Effector memory CD8-positive, alpha-beta T cell (primary cell): Measurements from ENCODE around the gene TUNAR.
"Not testable (repeated sequence)": the region's sequence is repeated elsewhere in the genome, so short reads cannot be mapped to it uniquely, and the experiment has no call there.

Experiments used
- ATAC-seq: fragments of 150-1000 bp; cut with Tn5 transposase; replicated peaks from 2 replicates; pipeline ENCODE4 v1.10.0; 2021; ENCODE audit warnings: mild to moderate bottlenecking, moderate library complexity
- DNase-seq, 3 experiments: peaks; one replicate each; pipeline ENCODE4 v3.0.0; 2021
- H3K27ac Mint-ChIP-seq, 2 donors: one replicate each; pipeline ENCODE4 v1.8.0; 2022; ENCODE audit warnings: mild to moderate bottlenecking in 2 of 2, mixed read lengths in 2 of 2, moderate library complexity in 2 of 2
- H3K27me3 Mint-ChIP-seq, 2 donors: one replicate each; pipeline ENCODE4 v1.8.0; 2022; ENCODE audit warnings: mixed read lengths in 2 of 2
- H3K36me3 Mint-ChIP-seq: one replicate; pipeline ENCODE4 v1.8.0; 2022; ENCODE audit warnings: mild to moderate bottlenecking, moderate library complexity, mixed read lengths; ENCODE audit not compliant: insufficient read depth
- H3K4me1 Mint-ChIP-seq, 2 donors: one replicate each; pipeline ENCODE4 v1.8.0; 2022; ENCODE audit warnings: low read depth in 2 of 2, mixed read lengths in 2 of 2
- H3K4me3 Mint-ChIP-seq, 2 donors: one replicate each; pipeline ENCODE4 v1.8.0; 2022; ENCODE audit warnings: mild to moderate bottlenecking in 2 of 2, mixed read lengths in 2 of 2, moderate library complexity in 2 of 2
- H3K9me3 Mint-ChIP-seq, 2 donors: one replicate each; pipeline ENCODE4 v1.8.0; 2022; ENCODE audit warnings: mixed read lengths in 2 of 2

The TUNAR gene

DNA sequence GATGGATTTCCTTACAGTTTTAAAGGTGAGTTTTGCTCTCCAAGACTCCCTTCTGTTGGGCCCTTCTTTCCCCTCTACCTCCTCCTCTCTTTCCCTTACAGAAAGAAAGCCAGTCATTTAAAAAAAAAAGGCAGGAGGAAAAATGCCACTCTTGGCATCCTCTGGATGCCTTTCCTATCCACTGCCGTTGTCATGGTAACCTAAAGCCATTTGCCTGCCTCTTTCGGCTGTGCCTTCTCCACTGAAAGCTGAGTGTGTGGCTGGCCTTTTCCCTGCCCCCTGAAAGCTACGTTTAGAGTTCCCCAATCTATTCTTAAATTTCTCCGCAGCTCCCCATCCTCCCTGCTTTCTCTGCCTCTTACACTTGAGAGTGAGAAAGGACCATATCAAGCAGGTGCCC, 67.1 kb downstream of the TUNAR start:
- DNase-seq (no peak), ATAC-seq (no peak)
- Mint-ChIP-seq H3K4me3 (no peak overlapping the region), H3K36me3 (no peaks in the 10 kb centered on the region), H3K27me3 (peaks cover 29 to 30% of the 10 kb centered on the region in 2 donors), H3K4me1 (no peaks in the 10 kb centered on the region), H3K27ac (no peak overlapping the region), H3K9me3 (peaks cover 0 to 12% of the 10 kb centered on the region in 2 donors)

DNA sequence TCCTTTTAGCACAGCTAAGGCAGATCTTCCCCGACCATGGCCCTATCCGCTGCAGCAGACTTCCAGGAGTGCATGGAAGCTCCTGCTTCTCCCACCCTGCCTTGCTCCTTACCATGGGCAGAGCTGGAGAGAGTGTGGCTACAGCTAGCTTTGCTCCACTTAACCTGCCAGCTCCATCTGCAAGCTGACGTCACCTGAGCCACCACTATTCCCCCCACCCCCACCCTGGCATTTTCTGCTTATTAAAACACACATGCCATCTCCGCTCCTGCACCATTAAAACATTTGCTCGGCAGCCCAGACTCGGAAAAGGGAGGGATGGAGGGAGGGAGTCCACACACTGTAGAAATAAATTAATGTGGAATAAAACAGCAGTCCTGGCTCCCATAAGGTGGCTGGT, 67.8 kb downstream of the TUNAR start:
- no peak for ATAC-seq
- H3K9me3 Mint-ChIP-seq, result peaks cover 0 to 12% of the 10 kb centered on the region in 2 donors
- no peaks in the 10 kb centered on the region for H3K4me1 Mint-ChIP-seq
- no peak overlapping the region for H3K27ac Mint-ChIP-seq
- no peak overlapping the region for H3K4me3 Mint-ChIP-seq
- H3K27me3 Mint-ChIP-seq, result peaks cover 24 to 29% of the 10 kb centered on the region in 2 donors
- no peaks in the 10 kb centered on the region for H3K36me3 Mint-ChIP-seq
- no peak for DNase-seq

DNA sequence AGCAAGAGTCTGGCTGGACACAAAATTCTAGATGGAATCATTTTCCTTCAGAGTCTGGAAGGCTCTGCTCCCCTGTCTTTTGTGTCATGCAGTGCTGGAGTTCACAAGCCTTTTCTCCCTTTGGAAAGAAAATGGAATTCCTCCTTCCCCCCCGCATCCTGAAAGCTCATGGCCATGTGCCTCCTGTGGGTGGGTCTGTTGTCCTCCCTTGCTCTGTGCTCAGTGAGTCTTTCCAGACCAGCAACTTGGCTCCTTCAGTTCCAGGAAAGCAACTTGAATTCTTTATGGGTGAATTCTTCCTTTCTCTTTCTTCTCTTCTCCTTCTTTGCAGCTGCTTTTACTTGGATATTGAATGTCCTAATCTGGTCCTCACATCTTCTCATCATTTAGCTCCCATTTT, 70.2 kb downstream of the TUNAR start:
- Mint-ChIP-seq H3K27ac (no peak overlapping the region), H3K9me3 (no peaks in the 10 kb centered on the region), H3K4me3 (no peak overlapping the region), H3K4me1 (no peaks in the 10 kb centered on the region), H3K36me3 (no peaks in the 10 kb centered on the region), H3K27me3 (peaks cover 27 to 33% of the 10 kb centered on the region in 2 donors)
- DNase-seq (no peak), ATAC-seq (no peak)

GRCh38 chr14:95948558-95948981, 71.9 kb downstream of the TUNAR start:
- no peak for ATAC-seq
- no peaks in the 10 kb centered on the region for H3K36me3 Mint-ChIP-seq
- H3K4me3 Mint-ChIP-seq, result no peak overlapping the region
- DNase-seq, result no peak
- H3K9me3 Mint-ChIP-seq, result no peaks in the 10 kb centered on the region
- H3K4me1 Mint-ChIP-seq, result no peaks in the 10 kb centered on the region
- peaks cover 44 to 47% of the 10 kb centered on the region in 2 donors for H3K27me3 Mint-ChIP-seq
- no peak overlapping the region for H3K27ac Mint-ChIP-seq

GRCh38 chr14:95951359-95951758, 74.7 kb downstream of the TUNAR start:
- no peaks in the 10 kb centered on the region for H3K36me3 Mint-ChIP-seq
- no peaks in the 10 kb centered on the region for H3K4me1 Mint-ChIP-seq
- ATAC-seq (no peak), DNase-seq (no peak)
- no peaks in the 10 kb centered on the region for H3K9me3 Mint-ChIP-seq
- no peak overlapping the region for H3K4me3 Mint-ChIP-seq
- H3K27ac Mint-ChIP-seq, result no peak overlapping the region
- H3K27me3 Mint-ChIP-seq, result peaks cover 35 to 39% of the 10 kb centered on the region in 2 donors

GRCh38 chr14:95953111-95953724, 76.6 kb downstream of the TUNAR start:
- H3K9me3 Mint-ChIP-seq, result no peaks in the 10 kb centered on the region
- no peaks in the 10 kb centered on the region for H3K36me3 Mint-ChIP-seq
- H3K4me1 Mint-ChIP-seq, result no peaks in the 10 kb centered on the region
- no peak overlapping the region for H3K4me3 Mint-ChIP-seq
- H3K27me3 Mint-ChIP-seq, result peaks cover 32 to 51% of the 10 kb centered on the region in 2 donors
- ATAC-seq, result no peak
- DNase-seq, result no peak
- no peak overlapping the region for H3K27ac Mint-ChIP-seq

GRCh38 chr14:95956601-95957460, 80.2 kb downstream of the TUNAR start:
- DNase-seq, result no peak
- Mint-ChIP-seq H3K36me3 (no peaks in the 10 kb centered on the region), H3K4me3 (no peak overlapping the region), H3K4me1 (no peaks in the 10 kb centered on the region), H3K27me3 (peaks cover 39 to 64% of the 10 kb centered on the region in 2 donors), H3K27ac (no peak overlapping the region), H3K9me3 (no peaks in the 10 kb centered on the region)
- ATAC-seq, result no peak

DNA sequence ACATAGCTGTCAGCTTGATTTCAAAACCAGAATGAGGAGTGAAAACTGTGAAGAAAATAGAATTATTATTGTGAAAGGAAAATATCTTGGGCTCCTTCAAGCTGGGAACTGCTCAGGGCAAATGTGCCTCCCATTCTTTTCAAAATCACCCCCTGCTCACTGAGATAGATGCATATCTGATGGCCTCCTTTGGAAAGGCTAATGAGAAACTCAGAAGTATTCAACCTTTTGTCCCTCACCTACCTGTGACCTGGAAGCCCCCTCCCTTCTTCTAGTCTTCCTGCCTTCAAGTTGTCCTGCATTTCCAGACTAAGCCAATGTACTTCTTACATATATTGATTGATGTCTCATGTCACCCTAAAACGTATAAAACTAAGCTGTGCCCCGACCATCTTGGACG, 81.5 kb downstream of the TUNAR start:
- no peak overlapping the region for H3K27ac Mint-ChIP-seq
- no peaks in the 10 kb centered on the region for H3K9me3 Mint-ChIP-seq
- H3K4me3 Mint-ChIP-seq, result no peak overlapping the region
- no peaks in the 10 kb centered on the region for H3K36me3 Mint-ChIP-seq
- H3K4me1 Mint-ChIP-seq, result no peaks in the 10 kb centered on the region
- no peak for ATAC-seq
- peaks cover 27 to 52% of the 10 kb centered on the region in 2 donors for H3K27me3 Mint-ChIP-seq
- DNase-seq, result no peak

- no peaks in the 10 kb centered on the region for H3K4me1 Mint-ChIP-seq
- no peak for ATAC-seq
Measured at GRCh38 chr14:95959317-95959716, 82.7 kb downstream of the TUNAR start.

DNA sequence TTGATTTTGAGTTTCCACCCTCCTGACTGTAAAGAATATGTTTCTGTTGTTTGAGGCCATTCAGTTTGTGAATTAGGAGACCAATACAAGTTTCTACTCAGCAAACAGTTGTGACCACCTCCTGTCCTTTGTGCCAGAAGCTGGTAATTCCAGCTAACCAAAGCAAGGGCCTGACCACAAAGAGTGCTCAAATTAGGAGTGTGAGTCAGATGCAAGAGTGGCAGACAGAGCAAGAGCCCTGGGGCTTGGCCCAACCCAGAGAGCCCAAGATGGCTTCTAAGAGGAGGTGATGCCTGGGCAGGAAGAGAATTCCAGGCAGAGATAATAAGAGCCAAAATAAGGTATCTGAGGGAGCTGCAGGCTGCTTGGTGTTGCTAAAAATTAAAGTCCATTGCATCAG, 84.8 kb downstream of the TUNAR start:
- ATAC-seq, result no peak
- no peak overlapping the region for H3K4me3 Mint-ChIP-seq
- H3K36me3 Mint-ChIP-seq, result no peaks in the 10 kb centered on the region
- peaks cover 24 to 45% of the 10 kb centered on the region in 2 donors for H3K27me3 Mint-ChIP-seq
- no peak overlapping the region for H3K27ac Mint-ChIP-seq
- no peaks in the 10 kb centered on the region for H3K9me3 Mint-ChIP-seq
- no peaks in the 10 kb centered on the region for H3K4me1 Mint-ChIP-seq
- no peak for DNase-seq

More at GRCh38 chr14:95959317-95959716, 82.7 kb downstream of the TUNAR start:
- Mint-ChIP-seq H3K36me3 (no peaks in the 10 kb centered on the region), H3K9me3 (no peaks in the 10 kb centered on the region), H3K27ac (no peak overlapping the region), H3K4me3 (no peak overlapping the region), H3K27me3 (peaks cover 24 to 45% of the 10 kb centered on the region in 2 donors)
- DNase-seq, result no peak

- no peaks in the 10 kb centered on the region for H3K4me1 Mint-ChIP-seq
- no peak for ATAC-seq
- H3K4me3 Mint-ChIP-seq, result no peak overlapping the region
- H3K27ac Mint-ChIP-seq, result no peak overlapping the region
- H3K27me3 Mint-ChIP-seq, result peaks cover 18 to 26% of the 10 kb centered on the region in 2 donors
- H3K9me3 Mint-ChIP-seq, result no peaks in the 10 kb centered on the region
- H3K36me3 Mint-ChIP-seq, result no peaks in the 10 kb centered on the region
- no peak for DNase-seq
Measured at GRCh38 chr14:95964901-95965300, 88.3 kb downstream of the TUNAR start.

DNA sequence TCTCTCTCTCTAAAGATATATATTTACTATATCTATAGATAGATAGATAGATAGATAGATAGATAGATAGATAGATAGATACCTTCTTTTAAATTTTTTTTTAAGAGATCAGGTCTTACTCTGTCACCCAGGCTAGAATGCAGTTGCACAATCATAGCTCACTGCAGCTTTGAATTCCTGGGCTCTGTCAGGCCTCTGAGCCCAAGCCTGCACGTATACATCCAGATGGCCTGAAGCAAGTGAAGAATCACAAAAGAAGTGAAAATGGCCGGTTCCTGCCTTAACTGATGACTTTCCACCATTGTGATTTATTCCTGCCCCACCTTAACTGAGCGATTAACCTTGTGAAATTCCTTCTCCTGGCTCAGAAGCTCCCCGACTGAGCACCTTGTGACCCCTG, 91.4 kb downstream of the TUNAR start:
- not testable (repeated sequence) for ATAC-seq, H3K27ac Mint-ChIP-seq, H3K4me1 Mint-ChIP-seq, H3K9me3 Mint-ChIP-seq, H3K36me3 Mint-ChIP-seq, H3K4me3 Mint-ChIP-seq, DNase-seq
- peaks cover 20 to 22% of the 10 kb centered on the region in 2 donors for H3K27me3 Mint-ChIP-seq
